ENCODE measurements around the gene CRLF2. TPM values are rescaled to one million over a fixed set of nuclear protein-coding genes. Genes with fewer than 3 reads are reported as not detected.

CRLF2 gene
- total RNA-seq, 1 donor from 2014 or later, result not detected

- Mint-ChIP-seq H3K4me1 (ENCODE audit: unreplicated experiment) (no peaks in the 10 kb centered on the region), H3K4me3 (ENCODE audit: unreplicated experiment) (no peak overlapping the region), H3K36me3 (ENCODE audit: unreplicated experiment) (no peaks in the 10 kb centered on the region), H3K27me3 (ENCODE audit: unreplicated experiment) (peaks cover 11% of the 10 kb centered on the region), H3K27ac (ENCODE audit: unreplicated experiment) (no peak overlapping the region), H3K9me3 (ENCODE audit: unreplicated experiment) (no peaks in the 10 kb centered on the region)
- DNase-seq (ENCODE audit: extremely low spot score, unreplicated experiment), result peak; percentile 65
- no peak for TF ChIP-seq CTCF (IDR thresholded peaks at IDR 0.05)
Measured at GRCh38 chrX:1147611-1148515, 64.6 kb downstream of the CRLF2 start.

GRCh38 chrX:1144293-1144692 is 68.2 kb downstream of the CRLF2 start:
- DNase-seq (ENCODE audit: extremely low spot score, unreplicated experiment), result peak; percentile 13
- TF ChIP-seq CTCF (IDR thresholded peaks at IDR 0.05), result no peak
- Mint-ChIP-seq H3K27me3 (ENCODE audit: unreplicated experiment) (no peaks in the 10 kb centered on the region), H3K4me3 (ENCODE audit: unreplicated experiment) (no peak overlapping the region), H3K36me3 (ENCODE audit: unreplicated experiment) (no peaks in the 10 kb centered on the region), H3K4me1 (ENCODE audit: unreplicated experiment) (no peaks in the 10 kb centered on the region), H3K27ac (ENCODE audit: unreplicated experiment) (no peak overlapping the region), H3K9me3 (ENCODE audit: unreplicated experiment) (no peaks in the 10 kb centered on the region)

Other genes starting within 250 kb of the CRLF2 start
- gene CSF2RA, start 56.2 kb upstream of the CRLF2 start, total RNA-seq, result not detected in 2 replicates
- 0.24 TPM in 1 of 2 replicates, not detected in the other for gene IL3RA, start 124.1 kb upstream of the CRLF2 start, total RNA-seq
- gene SLC25A6, start 179.5 kb upstream of the CRLF2 start, total RNA-seq, result 394 and 402 TPM in 2 replicates
- 33.3 and 35.9 TPM in 2 replicates for gene ASMTL, start 240.3 kb upstream of the CRLF2 start, total RNA-seq

Data from osteocyte (in vitro differentiated cells).